GM20000 (cell line): ENCODE data around the gene CUBN.

Source experiments
- DNase-seq: peaks from one replicate; pipeline ENCODE4 v3.0.0; 2012; ENCODE audit warnings: low spot score
- TF ChIP-seq, protein P1 (sequence below): IDR thresholded peaks from 2 replicates; pipeline ENCODE4 v1.5.1; 2012; ENCODE audit warnings: mild to moderate bottlenecking, control low read depth; ENCODE audit errors: extremely low read depth, missing control alignments

CUBN gene

DNA sequence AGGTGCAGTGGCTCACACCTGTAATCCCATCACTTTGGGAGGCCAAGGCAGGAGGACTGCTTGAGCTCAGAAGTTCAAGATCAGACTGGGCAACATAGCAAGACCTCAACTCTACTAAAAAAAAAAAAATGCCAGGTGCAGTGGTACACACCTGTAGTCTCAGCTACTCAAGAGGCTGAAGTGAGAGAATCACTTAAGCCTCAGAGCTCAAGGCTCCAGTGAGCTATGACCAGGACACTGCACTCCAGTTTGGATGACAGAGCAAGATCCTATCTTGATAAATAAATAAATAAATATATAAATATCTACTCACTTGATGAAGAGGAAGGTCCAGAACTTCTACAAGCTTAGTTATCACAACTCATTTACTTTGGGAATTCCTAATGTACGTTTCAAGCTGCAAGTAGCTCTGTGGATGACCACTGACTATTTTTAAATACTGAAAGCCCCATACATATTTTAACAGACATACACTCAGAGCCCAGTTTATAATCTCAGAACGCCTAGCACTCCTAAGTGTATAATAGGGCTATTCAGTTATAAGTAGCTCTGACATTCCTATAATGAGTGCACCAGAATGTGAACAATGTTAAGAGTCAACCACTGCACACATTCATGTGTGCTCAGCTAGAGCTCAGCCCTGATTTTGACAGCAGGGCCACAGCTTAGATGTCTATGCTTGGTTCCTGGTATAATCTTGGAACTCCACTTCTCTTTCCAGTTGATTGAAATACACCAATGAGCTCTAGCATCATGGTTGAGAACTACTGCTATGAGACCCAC, 119.1 kb downstream of the CUBN start:
- DNase-seq, result no peak
- TF ChIP-seq, protein P1, sequence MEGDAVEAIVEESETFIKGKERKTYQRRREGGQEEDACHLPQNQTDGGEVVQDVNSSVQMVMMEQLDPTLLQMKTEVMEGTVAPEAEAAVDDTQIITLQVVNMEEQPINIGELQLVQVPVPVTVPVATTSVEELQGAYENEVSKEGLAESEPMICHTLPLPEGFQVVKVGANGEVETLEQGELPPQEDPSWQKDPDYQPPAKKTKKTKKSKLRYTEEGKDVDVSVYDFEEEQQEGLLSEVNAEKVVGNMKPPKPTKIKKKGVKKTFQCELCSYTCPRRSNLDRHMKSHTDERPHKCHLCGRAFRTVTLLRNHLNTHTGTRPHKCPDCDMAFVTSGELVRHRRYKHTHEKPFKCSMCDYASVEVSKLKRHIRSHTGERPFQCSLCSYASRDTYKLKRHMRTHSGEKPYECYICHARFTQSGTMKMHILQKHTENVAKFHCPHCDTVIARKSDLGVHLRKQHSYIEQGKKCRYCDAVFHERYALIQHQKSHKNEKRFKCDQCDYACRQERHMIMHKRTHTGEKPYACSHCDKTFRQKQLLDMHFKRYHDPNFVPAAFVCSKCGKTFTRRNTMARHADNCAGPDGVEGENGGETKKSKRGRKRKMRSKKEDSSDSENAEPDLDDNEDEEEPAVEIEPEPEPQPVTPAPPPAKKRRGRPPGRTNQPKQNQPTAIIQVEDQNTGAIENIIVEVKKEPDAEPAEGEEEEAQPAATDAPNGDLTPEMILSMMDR, result no peak

DNA sequence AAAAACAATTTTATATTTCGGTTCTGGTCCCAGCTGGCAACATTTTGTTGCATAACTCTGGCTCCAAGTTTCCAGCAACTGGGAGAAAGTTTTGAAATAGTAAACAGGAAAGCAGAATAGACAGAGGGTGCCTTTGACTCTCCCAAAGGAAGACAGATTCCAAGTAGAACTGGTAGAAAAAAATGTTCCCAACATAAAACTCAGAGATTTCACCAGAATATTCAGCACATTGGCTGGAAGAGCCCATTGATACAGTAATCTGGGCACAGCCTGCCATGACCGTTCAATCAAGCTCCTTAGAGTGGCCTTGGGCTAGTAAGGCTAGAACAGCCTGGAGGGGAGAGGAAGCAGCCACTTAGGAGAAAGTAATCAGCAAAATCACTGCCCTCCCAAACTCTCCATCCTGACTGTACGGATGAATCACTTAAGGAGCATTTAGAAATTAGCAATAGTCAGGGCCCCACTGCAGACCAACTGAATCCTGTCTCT, 120.4 kb downstream of the CUBN start:
- no peak for DNase-seq
- TF ChIP-seq, protein P1, result no peak

DNA sequence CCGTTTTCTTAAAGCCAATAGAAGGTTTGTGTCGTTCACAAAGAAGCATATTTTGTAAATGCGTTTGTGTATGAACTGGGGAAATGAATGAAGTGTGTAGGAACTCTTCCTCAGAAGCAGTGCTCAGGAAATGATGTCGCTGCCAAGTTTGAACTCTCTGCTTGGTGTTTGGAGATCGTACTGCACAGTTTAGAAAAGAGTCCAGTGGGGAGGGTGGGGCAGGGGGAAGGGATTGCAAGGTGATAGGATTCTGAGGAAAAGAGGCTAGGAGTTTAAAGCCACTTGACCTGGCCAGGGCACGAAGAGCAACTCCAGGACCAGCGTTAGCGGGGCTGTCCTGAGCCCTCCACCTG, 122.2 kb downstream of the CUBN start:
- DNase-seq, result no peak
- TF ChIP-seq, protein P1, result no peak

DNA sequence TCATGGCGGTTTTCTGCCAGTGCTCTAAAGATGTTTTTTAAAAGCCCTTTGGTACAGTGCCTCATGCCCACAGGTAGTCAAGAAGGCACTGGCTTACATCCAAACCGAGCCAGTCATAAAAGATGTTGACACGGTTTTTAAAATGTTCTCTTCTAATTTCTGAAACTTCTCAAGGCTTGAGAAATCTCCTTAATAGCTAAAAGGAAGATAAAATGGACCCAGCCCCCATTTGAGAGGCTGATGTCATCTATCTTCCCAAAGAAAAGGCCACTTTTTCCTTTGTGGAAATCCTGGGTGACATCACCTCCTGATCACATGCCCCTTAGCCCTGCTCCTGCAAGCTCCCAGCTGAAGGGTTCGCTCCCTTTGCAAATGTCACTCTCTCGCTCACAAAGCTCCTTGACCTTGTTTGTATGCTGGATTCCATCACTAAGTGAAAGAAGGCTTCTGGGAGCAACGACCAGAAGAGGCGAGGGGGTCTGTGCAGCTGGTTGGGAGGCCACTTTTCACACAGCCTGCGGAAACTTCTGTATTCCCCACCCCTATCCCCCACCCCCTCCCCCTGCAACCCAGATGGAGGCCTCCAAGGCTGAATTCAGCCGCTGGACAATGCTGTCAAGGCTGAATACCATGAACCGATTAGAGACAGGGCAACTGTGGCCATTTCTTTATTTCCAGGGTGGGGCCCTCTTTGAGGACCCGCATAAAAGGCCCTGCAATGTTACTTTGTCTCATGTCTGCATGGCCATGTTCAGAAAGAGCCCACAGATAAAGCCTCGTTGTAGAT, 122.8 kb downstream of the CUBN start:
- TF ChIP-seq, protein P1, result no peak
- DNase-seq, result no peak

DNA sequence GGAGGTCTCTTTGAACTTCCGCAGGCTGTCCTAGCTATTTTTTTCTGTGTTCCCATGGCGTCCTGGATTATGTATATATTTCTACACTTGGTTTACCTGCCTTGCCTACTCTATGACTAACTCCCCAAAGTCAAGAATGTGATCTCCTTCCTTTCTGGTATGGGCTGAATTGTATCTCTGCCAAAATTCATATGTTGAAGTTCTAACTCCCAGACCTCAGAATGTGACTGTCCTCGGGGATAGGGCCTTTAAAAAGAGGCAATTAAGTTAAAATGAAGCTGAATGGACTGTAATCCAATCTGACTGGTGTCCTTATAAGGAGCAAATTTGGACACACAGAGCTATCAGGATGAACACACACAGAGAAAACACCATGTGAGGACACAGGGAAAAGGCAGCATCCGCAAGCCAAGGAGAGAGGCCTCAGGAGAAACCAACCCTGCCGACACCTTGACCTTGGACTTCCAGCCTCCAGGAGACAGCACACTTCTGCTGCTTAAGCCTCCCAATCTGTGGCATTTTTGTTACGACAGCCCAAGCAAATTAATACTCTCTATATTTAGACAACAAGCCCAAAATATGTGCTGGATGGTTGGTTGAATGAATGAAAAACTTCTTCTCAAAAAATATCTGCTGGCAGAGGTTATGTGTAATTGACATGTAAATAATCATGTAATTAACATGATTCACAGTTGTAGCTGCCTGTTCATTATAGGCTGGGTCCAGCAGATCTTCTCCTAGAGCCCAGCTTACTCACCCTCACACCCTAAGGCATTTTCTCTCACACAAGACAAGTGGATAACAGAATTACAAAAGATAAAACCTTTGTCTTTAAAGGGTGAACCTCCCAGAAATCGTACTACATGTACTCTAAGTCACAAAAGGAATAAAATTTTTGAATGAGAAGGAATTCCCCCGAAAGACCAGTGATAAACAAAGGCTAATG, 123.7 kb downstream of the CUBN start:
- DNase-seq, result no peak
- TF ChIP-seq, protein P1, result no peak

DNA sequence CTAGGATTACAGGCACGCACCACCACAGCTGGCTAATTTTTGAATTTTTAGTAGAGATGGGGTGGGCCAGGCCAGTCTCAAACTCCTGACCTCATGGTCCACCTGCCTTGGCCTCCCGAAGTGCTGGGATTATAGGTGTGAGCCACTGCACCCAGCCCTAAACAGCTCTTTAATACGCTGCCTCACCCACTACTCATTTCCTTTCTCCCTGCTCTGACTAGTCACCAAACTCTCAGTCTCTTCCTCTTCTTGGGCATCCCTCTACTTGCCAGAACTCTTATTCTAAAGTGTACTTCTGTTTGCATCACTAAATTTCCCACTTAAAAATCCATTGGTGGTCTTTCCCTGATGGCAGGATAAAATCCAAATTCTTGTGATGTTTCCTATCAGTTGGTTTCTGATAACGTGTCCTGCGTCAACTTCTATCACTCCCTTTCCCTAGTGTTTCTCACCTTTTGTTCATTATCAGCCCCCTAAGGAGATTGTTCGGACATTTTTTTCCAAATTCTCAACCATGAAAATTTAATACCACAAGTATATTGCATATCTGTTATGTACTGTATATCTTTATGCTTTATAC, 124.7 kb downstream of the CUBN start:
- TF ChIP-seq, protein P1, result no peak
- no peak for DNase-seq
